ENCODE data around the gene MYL10. TPM values are rescaled to one million over a fixed set of nuclear protein-coding genes. Genes with fewer than 3 reads are reported as not detected.

The MYL10 gene
- total and polyA plus RNA-seq, 2 experiments from 2014 or later, result not detected

DNA sequence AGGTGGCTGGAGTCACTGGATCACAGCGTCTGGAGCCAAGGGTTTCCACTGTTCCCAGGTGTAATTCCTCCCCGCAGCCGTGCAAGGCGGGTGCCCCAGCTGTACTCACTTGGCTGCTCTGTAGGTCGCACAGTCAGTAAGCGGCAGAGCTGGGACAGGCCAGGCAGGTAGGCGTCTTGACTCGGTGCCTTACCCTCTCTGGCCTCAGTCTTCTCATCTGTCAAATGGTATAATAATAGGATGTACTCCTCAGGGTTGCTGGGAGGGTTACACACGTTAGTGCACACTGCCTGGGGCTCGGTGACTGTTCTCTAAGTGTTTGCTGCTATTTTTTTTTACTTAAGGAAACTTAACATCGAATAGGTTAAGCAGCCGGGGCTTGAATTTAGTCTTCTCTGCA, 27.0 kb downstream of the MYL10 start:
- Histone ChIP-seq H3K27me3 (replicated peaks; ENCODE audit: insufficient read depth) (no peaks in the 10 kb centered on the region), H2AFZ (no peak overlapping the region), H3K27ac (no peak overlapping the region), H3K9me3 (ENCODE audit: low read depth) (no peaks in the 10 kb centered on the region), H3K4me3 (no peak overlapping the region), H4K20me1 (ENCODE audit: insufficient read depth) (no peaks in the 10 kb centered on the region), H3K9me2 (ENCODE audit: insufficient read depth) (no peaks in the 10 kb centered on the region), H3K4me1 (ENCODE audit: insufficient read depth) (no peaks in the 10 kb centered on the region), H3F3A (ENCODE audit: insufficient read depth) (no peaks in the 10 kb centered on the region), H3K79me2 (ENCODE audit: insufficient read depth) (no peaks in the 10 kb centered on the region), H3K36me3 (ENCODE audit: low read depth) (no peaks in the 10 kb centered on the region), H3K9ac (no peak overlapping the region), H3K4me2 (ENCODE audit: unreplicated experiment) (no peak overlapping the region)
- in situ Hi-C loops (cut with MboI), result no loop called here
- DNase-seq, result no peak
- TF ChIP-seq EZH2phosphoT487 (IDR thresholded peaks at IDR 0.05; ENCODE audit: insufficient read depth, low read depth), result no peak
- TF ChIP-seq EZH2 (IDR thresholded peaks at IDR 0.05; ENCODE audit: insufficient read depth, poor library complexity, severe bottlenecking), result no peak
- 49 to 54% methylated on average over 12 of the region's 12 CpGs for WGBS, 2 experiments (ENCODE audit: low coverage in 1 of 2, low lambda C conversion rate in 2 of 2, missing lambda C conversion rate in 2 of 2)

GRCh38 chr7:101599787-101600186, 29.3 kb downstream of the MYL10 start:
- H3K4me1 ChIP-seq (ENCODE audit: insufficient read depth), result no peaks in the 10 kb centered on the region
- no peaks in the 10 kb centered on the region for H3K36me3 ChIP-seq (ENCODE audit: low read depth)
- H2AFZ ChIP-seq, result no peak overlapping the region
- in situ Hi-C loops (cut with MboI), result loop anchor here (25.0 kb wide), 1 partner anchor 638 kb away; no protein-coding TSS in a partner anchor
- no peak overlapping the region for H3K4me3 ChIP-seq
- no peak overlapping the region for H3K9ac ChIP-seq
- H3F3A ChIP-seq (ENCODE audit: insufficient read depth), result no peaks in the 10 kb centered on the region
- TF ChIP-seq EZH2 (IDR thresholded peaks at IDR 0.05; ENCODE audit: insufficient read depth, poor library complexity, severe bottlenecking) (no peak), EZH2phosphoT487 (IDR thresholded peaks at IDR 0.05; ENCODE audit: insufficient read depth, low read depth) (no peak)
- no peak overlapping the region for H3K4me2 ChIP-seq (ENCODE audit: unreplicated experiment)
- WGBS, 2 experiments (ENCODE audit: low coverage in 1 of 2, low lambda C conversion rate in 2 of 2, missing lambda C conversion rate in 2 of 2), result 47 to 67% methylated on average over 3 of the region's 3 CpGs
- no peaks in the 10 kb centered on the region for H3K9me3 ChIP-seq (ENCODE audit: low read depth)
- no peaks in the 10 kb centered on the region for H3K79me2 ChIP-seq (ENCODE audit: insufficient read depth)
- no peaks in the 10 kb centered on the region for H4K20me1 ChIP-seq (ENCODE audit: insufficient read depth)
- 0 out of 2 replicates have a peak, but pooled peaks cover 4% of the 10 kb centered on the region for H3K27me3 ChIP-seq (replicated peaks; ENCODE audit: insufficient read depth)
- no peaks in the 10 kb centered on the region for H3K9me2 ChIP-seq (ENCODE audit: insufficient read depth)
- DNase-seq, result no peak
- H3K27ac ChIP-seq, result no peak overlapping the region

- Histone ChIP-seq H3K4me3 (no peak overlapping the region), H3K4me2 (ENCODE audit: unreplicated experiment) (no peak overlapping the region), H3K9ac (no peak overlapping the region), H3K9me3 (ENCODE audit: low read depth) (no peaks in the 10 kb centered on the region), H3K27me3 (replicated peaks; ENCODE audit: insufficient read depth) (0 out of 2 replicates have a peak, but pooled peaks cover 4% of the 10 kb centered on the region), H3F3A (ENCODE audit: insufficient read depth) (no peaks in the 10 kb centered on the region), H3K79me2 (ENCODE audit: insufficient read depth) (no peaks in the 10 kb centered on the region), H3K27ac (no peak overlapping the region), H3K36me3 (ENCODE audit: low read depth) (no peaks in the 10 kb centered on the region), H3K4me1 (ENCODE audit: insufficient read depth) (no peaks in the 10 kb centered on the region), H3K9me2 (ENCODE audit: insufficient read depth) (no peaks in the 10 kb centered on the region), H4K20me1 (ENCODE audit: insufficient read depth) (no peaks in the 10 kb centered on the region), H2AFZ (no peak overlapping the region)
- in situ Hi-C loops (cut with MboI), result loop anchor here (25.0 kb wide), 1 partner anchor 638 kb away; no protein-coding TSS in a partner anchor
- 82 to 85% methylated on average over 16 of the region's 16 CpGs for WGBS, 2 experiments (ENCODE audit: low coverage in 1 of 2, low lambda C conversion rate in 2 of 2, missing lambda C conversion rate in 2 of 2)
- DNase-seq, result no peak
- TF ChIP-seq EZH2phosphoT487 (IDR thresholded peaks at IDR 0.05; ENCODE audit: insufficient read depth, low read depth), result no peak
- TF ChIP-seq EZH2 (IDR thresholded peaks at IDR 0.05; ENCODE audit: insufficient read depth, poor library complexity, severe bottlenecking), result no peak
These were observed 29.9 kb downstream of the MYL10 start for GRCh38 chr7:101598986-101599771.

DNA sequence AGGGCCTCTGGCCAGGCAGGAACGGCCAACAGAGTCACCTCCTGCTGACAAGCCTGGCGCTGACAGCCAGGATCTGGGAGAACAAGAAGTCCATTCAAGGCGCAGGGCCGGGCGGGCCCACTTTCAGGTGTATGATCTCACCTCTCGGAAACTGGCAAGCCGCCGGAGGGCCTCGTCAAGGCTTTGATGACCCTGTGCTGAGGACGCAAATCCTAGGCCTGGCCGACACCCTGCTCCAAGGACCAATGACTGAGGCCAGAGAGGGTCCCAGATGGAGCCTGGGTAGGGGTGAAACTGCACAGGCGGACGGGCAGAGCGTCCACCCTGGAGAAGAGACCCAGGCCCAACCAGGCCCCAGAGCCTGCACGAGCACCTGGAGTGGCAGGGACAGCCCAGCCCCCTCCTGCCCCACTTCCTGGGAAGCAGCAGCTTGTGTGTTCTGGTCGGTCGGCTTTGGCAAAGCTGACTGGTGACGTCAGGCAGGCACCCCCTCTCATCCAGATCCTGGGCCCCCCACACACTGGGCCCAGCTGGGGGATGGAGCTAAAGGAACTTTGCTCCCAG, 30.6 kb downstream of the MYL10 start:
- Histone ChIP-seq H3K4me1 (ENCODE audit: insufficient read depth) (no peaks in the 10 kb centered on the region), H4K20me1 (ENCODE audit: insufficient read depth) (no peaks in the 10 kb centered on the region), H2AFZ (no peak overlapping the region), H3F3A (ENCODE audit: insufficient read depth) (no peaks in the 10 kb centered on the region), H3K79me2 (ENCODE audit: insufficient read depth) (no peaks in the 10 kb centered on the region), H3K27me3 (replicated peaks; ENCODE audit: insufficient read depth) (0 out of 2 replicates have a peak, but pooled peaks cover 4% of the 10 kb centered on the region), H3K4me3 (no peak overlapping the region), H3K27ac (no peak overlapping the region), H3K9ac (no peak overlapping the region), H3K36me3 (ENCODE audit: low read depth) (no peaks in the 10 kb centered on the region), H3K9me2 (ENCODE audit: insufficient read depth) (no peaks in the 10 kb centered on the region), H3K9me3 (ENCODE audit: low read depth) (no peaks in the 10 kb centered on the region), H3K4me2 (ENCODE audit: unreplicated experiment) (no peak overlapping the region)
- no peak for TF ChIP-seq EZH2phosphoT487 (IDR thresholded peaks at IDR 0.05; ENCODE audit: insufficient read depth, low read depth)
- TF ChIP-seq EZH2 (IDR thresholded peaks at IDR 0.05; ENCODE audit: insufficient read depth, poor library complexity, severe bottlenecking), result no peak
- WGBS, 2 experiments (ENCODE audit: low coverage in 1 of 2, low lambda C conversion rate in 2 of 2, missing lambda C conversion rate in 2 of 2), result 74 to 75% methylated on average over 15 to 18 of the region's 18 CpGs
- in situ Hi-C loops (cut with MboI), result loop anchor here (25.0 kb wide), 1 partner anchor 639 kb away; no protein-coding TSS in a partner anchor
- no peak for DNase-seq

Data from GM23248 (cell line).